A549 (cell line): ENCODE measurements around the gene PLEKHA7. TPM values are rescaled to one million over a fixed set of nuclear protein-coding genes. Genes with fewer than 3 reads are reported as not detected.

ENCODE experiments used
- ATAC-seq, 2 experiments: fragments of 200-7000 bp in 1 of 2; fragments of >200 bp in 1 of 2; cut with Nextera tagmentation in 1 of 2; cut with Tn5 transposase in 1 of 2; 3 replicates each; pipeline versions ENCODE4 v1.8.0 to v1.9.1; 2018 to 2020; ENCODE audit warnings: mild to moderate bottlenecking in 1 of 2, moderate library complexity in 1 of 2
- CTCF ChIA-PET: fragments of 300-600 bp; sonication (Branson Sonifier 250); formaldehyde crosslinking; extraction: SDS; loops from one replicate; lab custom pipeline; 2021; ENCODE audit warnings: antibody characterized with exemption, inconsistent platforms; lab: Yijun Ruan, JAX
- POLR2A ChIA-PET: fragments of 350-600 bp; formaldehyde crosslinking; extraction: SDS; loops from one replicate; lab custom pipeline; 2021; ENCODE audit warnings: antibody characterized with exemption, inconsistent platforms; lab: Yijun Ruan, JAX
- DNase-seq, 2 experiments: peaks; one replicate each; pipeline versions ENCODE4 v3.0.0 to v3.0.0-alpha.2; 2011 to 2016; ENCODE audit warnings: low read depth in 1 of 2, low spot score in 1 of 2
- FAIRE-seq: peaks from 2 replicates; lab custom pipeline; 2011; peaks lifted over from hg19 to GRCh38; lab: Jason Lieb, UNC
- H3K27ac ChIP-seq, 2 experiments: fragments of >200 bp; sonication (Bioruptor Twin); formaldehyde crosslinking; 3 replicates each; pipeline ENCODE4 v1.5.1; 2016 to 2017
- H3K4me1 ChIP-seq: fragments of >200 bp; sonication (Bioruptor Twin); formaldehyde crosslinking; 3 replicates; pipeline ENCODE4 v1.6.1; 2016
- H3K4me2 ChIP-seq: fragments of >200 bp; sonication (Bioruptor Twin); formaldehyde crosslinking; 3 replicates; pipeline ENCODE4 v1.6.1; 2016
- H3K4me3 ChIP-seq: fragments of >200 bp; sonication (Bioruptor Twin); formaldehyde crosslinking; 3 replicates; pipeline ENCODE4 v1.5.1; 2016
- H3K9me3 ChIP-seq: fragments of >200 bp; sonication (Bioruptor Twin); formaldehyde crosslinking; 3 replicates; pipeline ENCODE4 v1.6.1; 2016
- CHD2 ChIP-seq: fragments of 150-350 bp; IDR thresholded peaks from 2 replicates; pipeline ENCODE4 v1.6.1; 2014; ENCODE audit warnings: low read length; ENCODE audit not compliant: partially characterized antibody
- EHF ChIP-seq: fragments of 250-450 bp; sonication (Bioruptor Pico); IDR thresholded peaks from 2 replicates; pipeline ENCODE4 v1.5.0; 2020; ENCODE audit warnings: mild to moderate bottlenecking
- ESRRA ChIP-seq: fragments of 150-350 bp; IDR thresholded peaks from 2 replicates; pipeline ENCODE4 v1.6.1; 2014; ENCODE audit warnings: mild to moderate bottlenecking, low read length, borderline replicate concordance
- FOXS1 ChIP-seq: fragments of 250-450 bp; sonication (Bioruptor Pico); IDR thresholded peaks from 2 replicates; pipeline ENCODE4 v1.5.0; 2020; ENCODE audit warnings: mild to moderate bottlenecking, moderate library complexity
- KDM1A ChIP-seq: fragments of 200-600 bp; sonication (generic); IDR thresholded peaks from 2 replicates; pipeline ENCODE4 v1.6.1; 2016; ENCODE audit warnings: low read depth, mild to moderate bottlenecking
- MAZ ChIP-seq: fragments of 150-350 bp; IDR thresholded peaks from 2 replicates; pipeline ENCODE4 v1.6.1; 2014; ENCODE audit warnings: antibody characterized with exemption, low read depth, low read length, borderline replicate concordance
- POLR2AphosphoS2 ChIP-seq: conservative IDR thresholded peaks from 2 replicates; pipeline ENCODE4 v1.6.1; 2012; ENCODE audit warnings: low read length, improper control_type of control experiment, inconsistent platforms
- RAD21 ChIP-seq, 2 experiments: fragments of >200 bp in 1 of 2; sonication (Bioruptor Twin) in 1 of 2; formaldehyde crosslinking in 1 of 2; IDR thresholded peaks in 1 of 2; conservative IDR thresholded peaks in 1 of 2; 2 replicates in 1 of 2; 3 replicates in 1 of 2; pipeline ENCODE4 v1.6.1; 2012 to 2018; ENCODE audit warnings: inconsistent platforms in 1 of 2
- RFX5 ChIP-seq: fragments of 450-650 bp; IDR thresholded peaks from 2 replicates; pipeline ENCODE4 v1.7.1; 2014; ENCODE audit warnings: antibody characterized with exemption, mild to moderate bottlenecking, moderate library complexity
- SMC3 ChIP-seq: fragments of >200 bp; sonication (Bioruptor Twin); formaldehyde crosslinking; IDR thresholded peaks from 3 replicates; pipeline ENCODE4 v1.6.1; 2018; ENCODE audit warnings: inconsistent platforms
- TFCP2L1 ChIP-seq: fragments of 250-450 bp; sonication (Bioruptor Pico); IDR thresholded peaks from 2 replicates; pipeline ENCODE4 v1.5.0; 2021; ENCODE audit warnings: mild to moderate bottlenecking
- WGBS: methylation state at CpG from one replicate; pipeline ENCODE4 v1.1.6; 2017; ENCODE audit errors: missing lambda C conversion rate; 5-methylcytosine and 5-hydroxymethylcytosine counted together
- polyA plus RNA-seq, 4 experiments: library from polyadenylated mRNA; depleted of rRNA in 3 of 4; stranded (reverse); fragments of >200 nt; fragmentation: RNase III in 1 of 4; extraction: RNeasy Plus Mini Kit Qiagen cat#74134 plus additional on column Dnase treatment in 1 of 4; gene quantifications; 2 replicates in 3 of 4; 3 replicates in 1 of 4; pipeline ENCODE4 v1.2.3, GENCODE V29; 2011 to 2017
- TF ChIP-seq, protein P1 (sequence below): fragments of 250-450 bp; sonication (Bioruptor Pico); IDR thresholded peaks from 2 replicates; pipeline ENCODE4 v1.5.0; 2021; ENCODE audit warnings: mild to moderate bottlenecking, moderate library complexity, borderline replicate concordance
- TF ChIP-seq, protein P2 (sequence below): fragments of >200 bp; sonication (Bioruptor Twin); formaldehyde crosslinking; IDR thresholded peaks from 3 replicates; pipeline ENCODE4 v1.6.1; 2016
- TF ChIP-seq, protein P3 (sequence below): fragments of >200 bp; sonication (Bioruptor Twin); formaldehyde crosslinking; IDR thresholded peaks from 3 replicates; pipeline ENCODE4 v1.5.1; 2016
- TF ChIP-seq, protein P4 (sequence below): fragments of 150-350 bp; IDR thresholded peaks from 2 replicates; pipeline ENCODE4 v1.6.1; 2014; ENCODE audit warnings: low read depth, mild to moderate bottlenecking, low read length
- TF ChIP-seq, protein P5 (sequence below): IDR thresholded peaks from 2 replicates; pipeline ENCODE4 v1.6.1; 2012

PLEKHA7 gene
- polyA plus RNA-seq, 2 of the 4 experiments (the other 2 are of a cell fraction) = 8.7 to 13.8 TPM

DNA sequence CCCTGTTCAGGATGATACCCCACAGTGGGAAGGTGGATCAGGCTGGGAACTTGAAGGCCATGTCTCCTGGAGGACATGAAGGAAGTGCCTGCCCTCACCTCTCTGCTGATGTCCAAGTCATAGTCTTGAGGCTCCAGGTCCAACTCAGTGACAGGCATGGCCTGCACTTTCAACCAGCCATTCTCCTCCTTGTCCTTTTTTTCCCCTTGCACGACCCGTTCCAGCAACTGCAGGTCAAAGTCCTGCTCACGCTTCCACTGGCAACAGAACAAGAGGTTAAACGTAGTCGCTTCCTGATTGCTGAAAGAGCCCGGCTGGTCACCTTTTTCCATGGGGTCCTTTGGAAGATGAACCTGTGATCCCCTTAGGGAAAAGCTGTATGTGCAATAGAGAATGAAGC, 228.1 kb downstream of the PLEKHA7 start (continued):
- TF ChIP-seq, protein P1, sequence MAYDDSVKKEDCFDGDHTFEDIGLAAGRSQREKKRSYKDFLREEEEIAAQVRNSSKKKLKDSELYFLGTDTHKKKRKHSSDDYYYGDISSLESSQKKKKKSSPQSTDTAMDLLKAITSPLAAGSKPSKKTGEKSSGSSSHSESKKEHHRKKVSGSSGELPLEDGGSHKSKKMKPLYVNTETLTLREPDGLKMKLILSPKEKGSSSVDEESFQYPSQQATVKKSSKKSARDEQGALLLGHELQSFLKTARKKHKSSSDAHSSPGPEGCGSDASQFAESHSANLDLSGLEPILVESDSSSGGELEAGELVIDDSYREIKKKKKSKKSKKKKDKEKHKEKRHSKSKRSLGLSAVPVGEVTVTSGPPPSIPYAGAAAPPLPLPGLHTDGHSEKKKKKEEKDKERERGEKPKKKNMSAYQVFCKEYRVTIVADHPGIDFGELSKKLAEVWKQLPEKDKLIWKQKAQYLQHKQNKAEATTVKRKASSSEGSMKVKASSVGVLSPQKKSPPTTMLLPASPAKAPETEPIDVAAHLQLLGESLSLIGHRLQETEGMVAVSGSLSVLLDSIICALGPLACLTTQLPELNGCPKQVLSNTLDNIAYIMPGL (CRISPR knock-in tag) = no peak
- TF ChIP-seq KDM1A (no peak), CHD2 (no peak)
- TF ChIP-seq, protein P2, sequence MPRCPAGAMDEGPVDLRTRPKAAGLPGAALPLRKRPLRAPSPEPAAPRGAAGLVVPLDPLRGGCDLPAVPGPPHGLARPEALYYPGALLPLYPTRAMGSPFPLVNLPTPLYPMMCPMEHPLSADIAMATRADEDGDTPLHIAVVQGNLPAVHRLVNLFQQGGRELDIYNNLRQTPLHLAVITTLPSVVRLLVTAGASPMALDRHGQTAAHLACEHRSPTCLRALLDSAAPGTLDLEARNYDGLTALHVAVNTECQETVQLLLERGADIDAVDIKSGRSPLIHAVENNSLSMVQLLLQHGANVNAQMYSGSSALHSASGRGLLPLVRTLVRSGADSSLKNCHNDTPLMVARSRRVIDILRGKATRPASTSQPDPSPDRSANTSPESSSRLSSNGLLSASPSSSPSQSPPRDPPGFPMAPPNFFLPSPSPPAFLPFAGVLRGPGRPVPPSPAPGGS = no peak

DNA sequence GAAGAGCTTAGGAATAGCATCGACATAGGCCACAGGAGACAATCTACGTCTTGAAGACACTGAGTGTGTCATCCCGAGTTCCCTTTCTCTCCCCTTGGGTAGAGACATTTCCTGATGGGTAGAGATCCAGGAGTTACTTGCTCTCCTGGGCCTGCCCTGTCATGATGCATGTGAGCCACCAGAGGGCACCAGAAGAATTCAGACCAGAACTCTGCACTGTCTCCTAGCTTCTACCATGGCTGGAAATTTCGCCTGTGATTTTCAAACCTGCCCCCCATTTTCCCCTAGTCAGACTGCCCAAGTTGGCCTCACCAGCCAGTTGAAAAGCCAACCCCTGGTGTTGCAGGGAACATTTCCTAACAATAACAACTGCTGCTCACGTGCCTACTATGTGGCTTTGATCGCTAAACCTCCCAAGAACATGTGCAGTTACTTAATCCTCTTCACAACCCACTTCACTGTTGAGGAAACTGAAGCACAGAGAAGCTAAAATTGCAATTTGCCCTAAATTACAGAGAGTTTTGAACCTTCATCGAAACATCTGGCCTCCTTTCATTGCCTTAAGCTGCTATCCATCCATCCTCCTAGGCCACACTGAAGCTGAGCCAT, 228.6 kb downstream of the PLEKHA7 start:
- no peak overlapping the region for H3K4me3 ChIP-seq
- peak; percentile 77 to 92 for DNase-seq
- H3K4me1 ChIP-seq = peaks cover 15% of the 10 kb centered on the region; the same call in 2 of the 3 replicates
- WGBS = 39% methylated on average over 7 of the region's 7 CpGs
- no peaks in the 10 kb centered on the region for H3K9me3 ChIP-seq
- FAIRE-seq = no peak
- ATAC-seq = peak; percentile 78 to 87
- POLR2A ChIA-PET = no interaction called here
- TF ChIP-seq RFX5 (no peak), RAD21 (conservative IDR thresholded peaks at IDR 0.05 in 1 of 2, IDR thresholded peaks at IDR 0.05 in 1 of 2) (peak; percentile 70 to 77), TFCP2L1 (CRISPR knock-in tag) (no peak), MAZ (no peak), FOXS1 (no peak), SMC3 (peak; percentile 58)
- TF ChIP-seq, protein P3, sequence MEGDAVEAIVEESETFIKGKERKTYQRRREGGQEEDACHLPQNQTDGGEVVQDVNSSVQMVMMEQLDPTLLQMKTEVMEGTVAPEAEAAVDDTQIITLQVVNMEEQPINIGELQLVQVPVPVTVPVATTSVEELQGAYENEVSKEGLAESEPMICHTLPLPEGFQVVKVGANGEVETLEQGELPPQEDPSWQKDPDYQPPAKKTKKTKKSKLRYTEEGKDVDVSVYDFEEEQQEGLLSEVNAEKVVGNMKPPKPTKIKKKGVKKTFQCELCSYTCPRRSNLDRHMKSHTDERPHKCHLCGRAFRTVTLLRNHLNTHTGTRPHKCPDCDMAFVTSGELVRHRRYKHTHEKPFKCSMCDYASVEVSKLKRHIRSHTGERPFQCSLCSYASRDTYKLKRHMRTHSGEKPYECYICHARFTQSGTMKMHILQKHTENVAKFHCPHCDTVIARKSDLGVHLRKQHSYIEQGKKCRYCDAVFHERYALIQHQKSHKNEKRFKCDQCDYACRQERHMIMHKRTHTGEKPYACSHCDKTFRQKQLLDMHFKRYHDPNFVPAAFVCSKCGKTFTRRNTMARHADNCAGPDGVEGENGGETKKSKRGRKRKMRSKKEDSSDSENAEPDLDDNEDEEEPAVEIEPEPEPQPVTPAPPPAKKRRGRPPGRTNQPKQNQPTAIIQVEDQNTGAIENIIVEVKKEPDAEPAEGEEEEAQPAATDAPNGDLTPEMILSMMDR = peak; percentile 80
- TF ChIP-seq, protein P4, sequence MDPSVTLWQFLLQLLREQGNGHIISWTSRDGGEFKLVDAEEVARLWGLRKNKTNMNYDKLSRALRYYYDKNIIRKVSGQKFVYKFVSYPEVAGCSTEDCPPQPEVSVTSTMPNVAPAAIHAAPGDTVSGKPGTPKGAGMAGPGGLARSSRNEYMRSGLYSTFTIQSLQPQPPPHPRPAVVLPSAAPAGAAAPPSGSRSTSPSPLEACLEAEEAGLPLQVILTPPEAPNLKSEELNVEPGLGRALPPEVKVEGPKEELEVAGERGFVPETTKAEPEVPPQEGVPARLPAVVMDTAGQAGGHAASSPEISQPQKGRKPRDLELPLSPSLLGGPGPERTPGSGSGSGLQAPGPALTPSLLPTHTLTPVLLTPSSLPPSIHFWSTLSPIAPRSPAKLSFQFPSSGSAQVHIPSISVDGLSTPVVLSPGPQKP = no peak
- TF ChIP-seq, protein P5, sequence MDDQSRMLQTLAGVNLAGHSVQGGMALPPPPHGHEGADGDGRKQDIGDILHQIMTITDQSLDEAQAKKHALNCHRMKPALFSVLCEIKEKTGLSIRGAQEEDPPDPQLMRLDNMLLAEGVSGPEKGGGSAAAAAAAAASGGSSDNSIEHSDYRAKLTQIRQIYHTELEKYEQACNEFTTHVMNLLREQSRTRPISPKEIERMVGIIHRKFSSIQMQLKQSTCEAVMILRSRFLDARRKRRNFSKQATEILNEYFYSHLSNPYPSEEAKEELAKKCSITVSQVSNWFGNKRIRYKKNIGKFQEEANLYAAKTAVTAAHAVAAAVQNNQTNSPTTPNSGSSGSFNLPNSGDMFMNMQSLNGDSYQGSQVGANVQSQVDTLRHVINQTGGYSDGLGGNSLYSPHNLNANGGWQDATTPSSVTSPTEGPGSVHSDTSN = no peak
- TF ChIP-seq, all 56 proteins: peak for 3
- CTCF ChIA-PET = interaction anchor here (0.6 to 7.9 kb wide), 33 partner anchors 9 to 757 kb away, joined by 3 to 94 read pairs (median 4); no protein-coding TSS in a partner anchor
- H3K4me2 ChIP-seq = no peak overlapping the region
- H3K27ac ChIP-seq = no peak overlapping the region

DNA sequence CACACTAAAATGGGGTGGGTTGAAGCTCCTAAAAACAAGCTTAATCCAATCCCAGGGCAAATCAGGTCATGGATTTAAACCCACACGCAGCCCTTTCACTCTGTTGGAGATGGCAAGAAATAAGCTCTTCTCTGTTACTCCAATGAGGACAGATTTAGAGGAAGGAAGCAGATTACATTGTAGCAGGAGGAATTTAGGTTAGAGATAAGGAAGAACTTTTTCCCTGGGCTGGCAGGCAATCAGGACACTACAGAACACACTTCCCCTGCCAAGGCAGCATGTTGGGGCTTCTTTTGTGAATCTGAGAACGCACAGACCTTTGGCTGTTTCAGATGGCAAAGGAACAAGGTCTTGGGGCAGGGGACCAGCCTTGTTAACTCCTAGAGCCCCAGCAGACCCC, 229.5 kb downstream of the PLEKHA7 start:
- WGBS = 94% methylated on average over 2 of the region's 2 CpGs
- CTCF ChIA-PET = interaction anchor here (0.7 to 7.9 kb wide), 18 partner anchors 10 to 758 kb away, joined by 3 to 94 read pairs (median 10); no protein-coding TSS in a partner anchor
- TF ChIP-seq ESRRA (no peak), EHF (no peak), POLR2AphosphoS2 (no peak)
- TF ChIP-seq, all 56 proteins: peak for 0
- DNase-seq (no peak), FAIRE-seq (no peak), ATAC-seq (no peak)
- POLR2A ChIA-PET = no interaction called here
- Histone ChIP-seq H3K4me3 (no peak overlapping the region), H3K4me2 (no peak overlapping the region), H3K4me1 (peaks cover 15% of the 10 kb centered on the region; the same call in 2 of the 3 replicates), H3K9me3 (no peaks in the 10 kb centered on the region), H3K27ac (no peak overlapping the region)
